Stomach (tissue), 4 donors: ENCODE measurements around the gene SRSF10.

Source experiments
- CTCF ChIP-seq, 7 experiments: fragments of 450-650 bp in 4 of 7; fragments of 200-600 bp in 3 of 7; sonication (generic) in 3 of 7; IDR thresholded peaks; one replicate each; pipeline ENCODE4 v1.5.1; 2016 to 2019; ENCODE audit warnings: antibody characterized with exemption in 7 of 7, control low read depth in 2 of 7, mild to moderate bottlenecking in 1 of 7
- EP300 ChIP-seq: sonication (generic); formaldehyde crosslinking; IDR thresholded peaks from one replicate; pipeline ENCODE4 v1.6.1; 2017; ENCODE audit warnings: antibody characterized with exemption
- POLR2A ChIP-seq, 4 donors: fragments of 450-650 bp; IDR thresholded peaks; one replicate each; pipeline ENCODE4 v1.6.1; 2016; ENCODE audit warnings: antibody characterized with exemption in 4 of 4, control low read depth in 2 of 4, mild to moderate bottlenecking in 1 of 4, moderate library complexity in 1 of 4
- POLR2AphosphoS5 ChIP-seq, 3 donors: sonication (generic); formaldehyde crosslinking; IDR thresholded peaks; one replicate each; pipeline ENCODE4 v1.6.1; 2016; ENCODE audit warnings: antibody characterized with exemption in 3 of 3

- no peak for TF ChIP-seq POLR2A (IDR thresholded peaks at IDR 0.05)
- no peak for TF ChIP-seq CTCF (IDR thresholded peaks at IDR 0.05)
- no peak for TF ChIP-seq POLR2AphosphoS5 (IDR thresholded peaks at IDR 0.05)
- TF ChIP-seq EP300 = no peak
Observed at GRCh38 chr1:23923592-23924499, 56.3 kb downstream of the SRSF10 start.
